ENCODE data around the gene ALDOB. TPM values are rescaled to one million over a fixed set of nuclear protein-coding genes. Genes with fewer than 3 reads are reported as not detected.

Gene ALDOB
- total RNA-seq, 2 donors from 2014 or later = 0.24 to 0.85 TPM

- Histone ChIP-seq H3K4me1 (no peaks in the 10 kb centered on the region), H3K27ac (no peak overlapping the region), H3K4me3 (no peak overlapping the region), H3K36me3 (no peaks in the 10 kb centered on the region), H3K27me3 (no peaks in the 10 kb centered on the region), H3K9me3 (peaks cover 0 to 15% of the 10 kb centered on the region in 2 donors)
- no peak for DNase-seq (ENCODE audit: low spot score)
- no peak for TF ChIP-seq CTCF (IDR thresholded peaks at IDR 0.05)
These were observed 54.5 kb downstream of the ALDOB start for GRCh38 chr9:101381118-101381517.

GRCh38 chr9:101380295-101380694 is 55.3 kb downstream of the ALDOB start:
- H3K4me1 ChIP-seq = no peaks in the 10 kb centered on the region
- no peak for DNase-seq (ENCODE audit: low spot score)
- H3K4me3 ChIP-seq = no peak overlapping the region
- H3K36me3 ChIP-seq = no peaks in the 10 kb centered on the region
- no peaks in the 10 kb centered on the region for H3K27me3 ChIP-seq
- TF ChIP-seq CTCF (IDR thresholded peaks at IDR 0.05) = no peak
- H3K27ac ChIP-seq = no peak overlapping the region
- peaks cover 0 to 11% of the 10 kb centered on the region in 2 donors for H3K9me3 ChIP-seq

GRCh38 chr9:101376111-101376848 is 59.3 kb downstream of the ALDOB start:
- no peak for TF ChIP-seq CTCF (IDR thresholded peaks at IDR 0.05)

GRCh38 chr9:101375546-101375945 is 60.0 kb downstream of the ALDOB start:
- H3K27me3 ChIP-seq = no peaks in the 10 kb centered on the region
- peaks cover 0 to 3% of the 10 kb centered on the region in 2 donors for H3K9me3 ChIP-seq
- H3K4me1 ChIP-seq = no peaks in the 10 kb centered on the region
- no peak overlapping the region for H3K4me3 ChIP-seq
- no peak for TF ChIP-seq CTCF (IDR thresholded peaks at IDR 0.05)
- no peak for DNase-seq (ENCODE audit: low spot score)
- no peaks in the 10 kb centered on the region for H3K36me3 ChIP-seq
- H3K27ac ChIP-seq = no peak overlapping the region

More at GRCh38 chr9:101376111-101376848, 59.3 kb downstream of the ALDOB start:
- H3K4me1 ChIP-seq = no peaks in the 10 kb centered on the region
- no peaks in the 10 kb centered on the region for H3K36me3 ChIP-seq
- no peak overlapping the region for H3K27ac ChIP-seq
- no peak overlapping the region for H3K4me3 ChIP-seq
- no peak for DNase-seq (ENCODE audit: low spot score)
- H3K27me3 ChIP-seq = no peaks in the 10 kb centered on the region
- peaks cover 0 to 3% of the 10 kb centered on the region in 2 donors for H3K9me3 ChIP-seq

- no peaks in the 10 kb centered on the region for H3K36me3 ChIP-seq
- no peak for DNase-seq (ENCODE audit: low spot score)
- no peak overlapping the region for H3K27ac ChIP-seq
- H3K4me1 ChIP-seq = no peaks in the 10 kb centered on the region
- H3K27me3 ChIP-seq = no peaks in the 10 kb centered on the region
- TF ChIP-seq CTCF (IDR thresholded peaks at IDR 0.05) = no peak
- no peaks in the 10 kb centered on the region for H3K9me3 ChIP-seq
- no peak overlapping the region for H3K4me3 ChIP-seq
These were observed 63.1 kb downstream of the ALDOB start for GRCh38 chr9:101372327-101373118.
